HG03460 (cell line): ENCODE data around the gene ARSB.
A peak's percentile ranks its signal among the peaks of the same experiment; 100 is the strongest.
"Not testable (repeated sequence)": the region's sequence is repeated elsewhere in the genome, so short reads cannot be mapped to it uniquely, and the experiment has no call there.

ENCODE experiments used
- ATAC-seq: cut with Tn5 transposase; IDR thresholded peaks from one replicate; pipeline ENCODE4 v1.9.1; 2021; ENCODE audit not compliant: unreplicated experiment

Gene ARSB

DNA sequence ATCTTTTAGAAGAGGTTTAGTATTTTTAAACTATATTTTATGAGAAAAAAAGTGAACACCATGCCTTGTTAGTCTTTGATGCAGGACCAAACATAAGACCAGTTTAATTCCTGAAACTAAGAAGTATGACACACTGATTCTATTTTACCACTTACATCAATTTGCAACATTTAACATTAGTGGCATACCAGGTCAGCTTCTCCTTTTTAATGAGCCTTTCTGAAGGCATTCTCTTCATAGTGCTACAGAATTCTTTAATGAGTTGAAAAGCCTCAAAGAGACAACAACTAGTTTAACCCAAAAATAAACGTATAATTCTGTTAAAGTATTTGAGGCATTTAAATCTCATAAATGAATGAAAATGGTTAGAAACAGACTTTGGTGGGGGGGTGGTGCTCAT, 28.2 kb downstream of the ARSB start:
- no peak for ATAC-seq

DNA sequence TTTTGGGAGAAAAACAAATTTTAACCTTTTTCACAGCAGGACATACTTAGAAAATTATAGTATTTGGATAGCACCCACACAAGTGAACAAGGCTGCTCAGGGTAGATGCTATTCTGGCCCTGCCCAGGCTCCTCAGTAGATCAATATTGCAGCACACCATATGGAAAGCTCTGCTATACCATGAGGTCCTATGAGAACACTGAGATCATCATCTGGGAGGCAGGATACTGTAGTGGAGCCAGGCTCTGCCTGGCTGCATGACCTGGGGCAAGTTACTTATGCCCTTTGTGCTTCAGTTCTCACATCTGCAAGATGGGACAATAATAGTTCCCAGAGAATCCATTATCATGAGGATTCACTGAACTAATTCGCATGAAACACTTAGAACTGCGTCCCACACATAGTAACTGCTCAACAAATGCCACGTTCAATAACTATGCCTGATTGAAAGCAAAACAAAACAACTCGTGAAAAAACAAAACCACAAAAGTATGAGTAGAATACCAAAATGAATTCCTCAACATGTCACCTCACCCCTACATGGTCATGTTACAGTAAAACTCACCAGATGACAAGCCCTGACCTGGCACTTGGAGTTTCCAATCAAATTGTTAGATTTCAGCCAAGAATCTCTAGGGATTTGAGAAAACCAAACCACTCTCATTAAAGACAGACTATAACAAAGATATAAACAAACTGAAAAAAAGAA, 31.9 kb downstream of the ARSB start:
- no peak for ATAC-seq

DNA sequence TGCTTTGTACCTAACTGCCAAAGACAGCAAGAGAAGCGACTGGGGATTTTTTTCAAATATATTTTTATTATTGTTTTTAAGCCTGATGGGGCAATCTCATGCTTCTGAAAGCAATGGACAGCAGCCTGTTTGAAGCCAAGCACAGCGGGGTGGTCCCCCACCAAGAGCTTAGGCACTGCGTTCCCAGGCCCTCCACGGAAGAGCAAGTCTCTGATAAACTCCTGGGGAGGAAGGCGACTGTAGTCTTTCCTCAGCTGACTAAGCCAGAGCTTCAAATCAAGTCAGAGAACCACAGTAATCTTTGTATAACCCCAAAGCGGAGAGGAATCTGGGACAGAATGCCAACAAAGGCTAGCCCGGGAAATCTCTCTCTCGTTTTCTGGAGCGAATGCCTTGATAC, 54.4 kb downstream of the ARSB start:
- ATAC-seq = no peak

DNA sequence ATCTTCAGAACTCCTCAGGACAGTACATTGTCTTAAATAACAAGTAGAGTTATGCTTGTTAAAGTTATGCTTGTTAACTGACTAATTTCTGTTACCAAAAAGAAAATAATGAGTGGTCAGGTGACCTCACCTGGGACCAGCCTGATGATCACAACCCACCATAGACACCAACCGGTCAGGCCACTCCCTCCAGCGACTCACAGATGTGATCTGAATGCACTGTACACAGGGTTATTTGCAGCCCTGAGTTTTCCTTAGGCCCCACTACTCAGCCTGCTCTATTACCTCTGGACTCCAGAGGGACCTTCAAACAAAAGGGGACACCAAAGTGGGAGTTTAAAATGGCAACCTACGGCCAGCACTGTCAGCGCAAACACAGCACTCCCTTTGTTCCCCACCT, 55.3 kb downstream of the ARSB start:
- no peak for ATAC-seq

DNA sequence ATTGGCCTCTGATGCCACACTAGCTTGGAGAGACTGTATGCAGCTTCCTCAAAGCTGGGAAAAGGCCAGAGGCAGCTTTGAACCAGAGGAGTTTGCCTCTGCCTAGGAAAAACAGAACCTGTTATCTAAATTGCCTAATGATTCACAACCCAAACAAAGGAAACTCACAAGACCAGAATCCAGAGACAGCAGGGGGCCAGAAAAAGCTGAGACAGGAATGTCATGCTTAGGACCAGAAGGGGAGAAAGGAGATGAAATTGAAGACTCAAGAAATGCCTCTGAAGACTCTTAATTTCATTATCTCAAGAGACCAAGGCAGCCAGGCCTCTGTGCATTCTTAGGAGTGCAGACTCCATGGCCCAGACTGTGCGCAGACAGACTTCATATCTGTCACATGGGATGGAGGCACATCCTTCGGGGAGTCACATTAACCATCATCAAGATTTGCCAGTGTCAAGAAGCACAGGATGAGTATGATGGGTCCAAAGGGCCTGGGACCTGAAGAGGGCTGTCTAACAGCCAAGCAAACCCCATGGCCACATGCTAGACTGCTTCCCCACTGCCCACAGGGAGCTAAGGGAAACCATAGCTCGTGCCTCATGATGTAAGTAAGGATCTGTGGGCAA, 57.3 kb downstream of the ARSB start:
- no peak for ATAC-seq

DNA sequence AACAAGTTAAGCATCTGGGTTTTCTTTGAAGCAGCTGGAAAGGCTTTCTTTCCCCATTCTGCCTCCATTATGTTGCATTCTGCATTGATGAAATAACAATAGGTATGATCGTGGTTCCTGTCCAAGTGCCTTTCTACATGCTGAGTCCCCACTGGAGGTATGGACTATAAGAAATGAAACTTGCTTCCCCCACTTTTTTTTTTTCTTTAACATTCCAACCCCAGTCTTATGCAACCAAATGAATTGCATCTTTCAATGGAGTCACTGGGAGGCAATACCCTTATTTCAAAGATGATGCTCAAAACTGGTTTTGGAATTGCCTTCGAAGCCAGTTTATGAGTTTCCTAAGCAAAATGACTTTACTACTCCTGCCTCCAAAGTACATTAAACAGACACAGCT, 58.9 kb downstream of the ARSB start:
- no peak for ATAC-seq

DNA sequence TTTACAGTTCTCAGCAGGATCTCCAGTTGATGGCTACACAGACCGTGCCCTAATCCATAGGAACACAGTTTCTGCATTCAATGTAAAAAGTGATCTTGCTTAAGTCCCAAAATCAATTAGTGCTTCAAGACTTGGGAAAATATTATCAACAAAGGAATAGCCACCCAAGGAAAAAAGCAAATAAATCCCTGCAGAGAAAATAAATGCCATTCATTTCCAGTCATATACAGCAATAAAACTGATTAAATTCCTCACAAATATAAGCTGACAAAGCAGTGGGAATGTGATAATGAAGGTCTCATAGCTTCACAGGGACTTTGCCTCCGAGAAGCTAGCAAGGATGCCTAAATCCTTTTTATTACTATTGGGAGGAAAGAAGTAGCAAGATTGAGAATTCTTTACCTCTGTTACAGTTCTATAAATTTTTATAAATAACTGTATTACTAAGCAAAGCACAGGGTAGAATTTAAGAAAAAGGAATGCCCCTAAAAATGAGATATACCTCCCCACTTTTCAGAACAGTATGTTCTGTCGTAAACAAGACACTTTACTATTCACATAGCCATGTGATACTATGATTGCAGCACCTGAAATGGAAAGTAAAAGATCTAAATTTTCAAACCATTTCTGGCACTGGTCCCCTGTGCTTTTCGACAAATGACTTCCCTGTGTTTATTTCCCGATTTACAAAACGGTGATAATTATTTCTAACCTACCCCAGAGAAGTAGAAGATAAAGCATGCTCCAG, 59.8 kb downstream of the ARSB start:
- ATAC-seq = no peak

DNA sequence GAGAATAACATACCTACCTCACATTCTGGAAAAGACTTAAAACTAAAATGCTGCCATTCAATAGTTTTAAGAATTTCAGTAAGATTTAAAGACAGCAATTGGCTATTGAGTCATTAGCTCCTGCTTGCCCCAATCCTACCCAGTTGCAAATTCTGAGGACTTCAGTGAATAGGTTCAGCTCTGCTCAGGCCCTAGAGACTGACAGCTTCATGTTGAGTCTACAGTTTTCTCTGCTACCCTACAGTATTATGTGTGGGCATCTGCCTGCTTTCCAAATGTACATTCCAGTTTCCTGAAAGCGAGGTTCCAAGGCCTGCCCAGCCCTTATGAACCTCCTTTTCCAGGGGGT, 61.5 kb downstream of the ARSB start:
- no peak for ATAC-seq

DNA sequence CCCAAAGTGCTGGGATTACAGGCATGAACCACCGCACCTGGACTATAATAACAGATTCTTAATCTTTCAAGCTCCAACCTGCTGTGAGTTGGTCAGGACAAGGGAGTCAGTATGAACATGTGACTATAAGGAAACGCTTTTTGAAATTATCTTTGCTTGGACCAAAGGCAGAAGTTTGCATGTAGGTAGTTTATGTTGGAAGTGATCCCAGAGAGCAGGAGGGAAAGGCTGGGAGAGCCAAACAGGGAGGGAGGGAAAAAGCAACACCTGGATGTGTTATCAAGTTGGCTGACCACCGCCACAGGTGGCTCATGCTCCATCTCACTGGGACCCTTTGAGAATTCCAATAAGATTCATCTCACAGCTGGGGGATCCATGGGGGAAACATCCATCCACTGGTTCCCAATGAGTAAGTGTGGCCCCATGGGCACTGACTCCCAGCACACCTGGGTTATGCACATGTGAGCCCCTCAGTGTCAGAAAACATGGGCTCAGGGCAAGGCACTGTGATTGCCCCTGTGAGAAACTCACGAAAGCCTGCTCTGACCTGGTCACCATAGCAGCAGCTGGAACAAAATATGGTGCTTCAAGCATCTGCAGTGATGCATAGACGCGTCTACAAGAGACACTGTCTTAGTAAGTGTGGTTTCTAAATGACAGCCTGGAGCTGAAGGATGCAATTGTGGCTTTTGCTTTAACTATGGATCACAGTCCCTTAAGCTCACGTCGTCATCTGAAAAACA, 62.1 kb downstream of the ARSB start:
- ATAC-seq = peak; percentile 59

DNA sequence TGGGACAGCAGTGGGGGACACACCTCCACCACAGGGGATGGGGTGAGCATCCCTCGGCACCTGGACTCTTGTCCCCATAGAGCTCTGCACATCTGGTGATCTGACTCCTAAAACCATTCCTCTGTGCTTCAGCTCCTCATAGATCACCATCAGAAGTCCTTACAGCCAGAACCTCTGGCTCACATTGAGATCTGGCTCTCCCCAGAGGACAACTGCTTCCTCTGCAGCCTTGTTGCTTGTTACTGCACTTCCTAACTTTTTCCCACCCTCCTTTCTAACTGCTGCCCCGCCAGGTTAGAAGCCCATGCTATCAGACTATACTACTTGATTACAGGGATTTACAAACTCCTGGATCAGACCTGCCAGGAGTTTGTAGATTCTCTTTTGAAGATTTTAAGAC, 64.5 kb downstream of the ARSB start:
- no peak for ATAC-seq

DNA sequence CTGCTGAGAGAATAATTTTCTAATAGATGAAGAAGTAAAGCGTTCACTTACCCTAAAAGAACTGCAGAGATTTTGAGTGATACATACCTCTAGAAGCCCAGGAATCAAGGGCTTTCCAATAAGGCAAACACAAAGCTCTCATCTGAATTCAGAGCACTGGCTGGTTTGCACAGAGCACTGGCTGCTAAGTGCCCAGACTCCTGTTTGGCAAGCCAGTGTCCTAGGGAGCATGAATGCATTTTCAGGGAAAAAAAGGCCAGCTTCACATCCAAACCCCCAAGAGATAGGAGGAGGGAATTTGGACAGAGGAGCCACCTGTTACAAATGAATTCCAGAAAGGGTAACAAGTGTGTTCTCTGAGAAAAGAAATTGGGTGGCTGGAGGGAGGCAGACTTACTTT, 65.3 kb downstream of the ARSB start:
- no peak for ATAC-seq

DNA sequence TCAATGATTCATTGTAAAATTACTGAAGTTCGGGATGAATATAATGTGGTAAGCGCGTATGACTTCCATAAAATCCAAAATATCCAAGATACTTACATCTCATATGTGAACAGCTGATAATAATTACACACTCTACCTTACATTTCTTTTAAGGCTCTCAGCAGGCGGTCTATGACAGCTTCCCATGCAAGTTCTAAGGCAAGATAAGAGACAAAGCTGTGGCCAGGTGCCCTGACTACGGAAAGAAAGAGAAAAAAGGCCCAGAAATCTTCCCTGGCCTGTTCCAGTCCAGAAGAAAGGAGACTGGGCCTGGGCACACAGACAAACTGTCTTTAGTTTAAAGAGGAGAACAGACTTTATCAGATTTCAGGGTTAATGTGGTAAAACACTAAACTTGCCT, 69.1 kb downstream of the ARSB start:
- no peak for ATAC-seq

DNA sequence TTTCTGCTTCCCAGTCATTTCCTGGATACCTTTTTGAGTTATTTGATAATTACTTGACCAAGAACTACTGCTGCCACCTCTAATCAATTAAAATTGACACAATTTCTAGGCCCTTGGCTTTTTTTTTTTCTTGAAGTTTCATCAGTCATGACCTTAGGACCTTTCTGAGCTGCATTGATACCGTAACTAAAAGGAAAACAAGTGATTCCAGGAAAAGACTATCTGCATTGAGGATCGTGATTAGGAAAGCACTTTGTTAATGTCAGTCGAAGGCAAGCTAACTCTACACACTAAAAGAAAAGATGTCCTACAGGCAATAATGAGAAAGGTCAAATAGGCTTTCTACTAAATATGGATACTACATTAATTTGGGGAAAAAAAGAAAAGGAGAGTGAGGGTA, 69.9 kb downstream of the ARSB start:
- no peak for ATAC-seq

DNA sequence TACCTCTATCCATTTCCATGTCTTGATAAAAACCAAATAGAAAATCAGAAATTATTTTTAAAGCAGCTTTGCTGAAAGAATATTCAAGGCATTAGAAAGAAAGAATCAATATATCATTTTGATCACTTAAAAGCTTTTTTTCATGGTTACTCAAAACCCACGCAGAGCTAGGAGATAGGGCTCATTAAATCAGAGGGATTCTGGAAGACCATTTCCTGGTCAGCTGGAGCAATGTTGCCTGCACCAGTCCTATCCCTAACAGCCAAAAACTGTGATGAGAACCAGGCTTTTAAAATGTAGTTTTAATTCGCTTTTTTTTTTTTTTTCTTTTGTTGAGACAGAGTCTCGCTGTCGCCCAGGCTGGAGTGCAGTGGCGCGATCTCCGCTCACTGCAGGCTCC, 72.3 kb downstream of the ARSB start:
- ATAC-seq = no peak

DNA sequence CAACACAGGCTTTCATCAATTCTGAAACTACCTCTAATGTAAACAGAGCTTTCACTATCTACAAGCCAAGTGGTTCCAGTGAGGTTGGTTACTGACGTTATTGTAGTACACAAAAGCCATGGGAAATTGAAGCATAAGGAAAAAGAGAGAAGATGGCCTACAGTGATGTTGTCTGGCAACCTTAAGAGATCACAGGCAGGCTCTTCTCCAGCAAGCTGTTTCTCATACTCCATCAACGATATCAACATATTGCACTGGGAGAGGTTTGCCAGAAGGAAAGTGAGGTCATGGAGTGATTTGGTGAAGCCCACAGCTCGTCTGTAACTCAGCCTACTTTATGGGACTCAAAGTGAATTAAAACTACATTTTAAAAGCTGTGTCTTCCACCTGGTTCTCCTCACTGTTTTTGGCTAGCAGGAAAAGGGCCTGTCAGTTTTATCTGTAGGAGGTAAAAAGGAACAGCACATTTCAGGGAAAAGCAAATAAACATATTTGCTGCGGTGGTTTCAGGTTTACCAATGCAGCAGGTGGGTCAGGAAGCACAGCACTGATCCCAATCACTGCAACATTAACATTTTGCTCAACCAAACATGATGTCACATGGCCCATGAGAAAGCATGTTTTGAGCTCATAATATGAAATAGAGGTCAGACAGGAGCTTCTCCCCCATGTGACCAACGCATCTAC, 72.9 kb downstream of the ARSB start:
- ATAC-seq = no peak

DNA sequence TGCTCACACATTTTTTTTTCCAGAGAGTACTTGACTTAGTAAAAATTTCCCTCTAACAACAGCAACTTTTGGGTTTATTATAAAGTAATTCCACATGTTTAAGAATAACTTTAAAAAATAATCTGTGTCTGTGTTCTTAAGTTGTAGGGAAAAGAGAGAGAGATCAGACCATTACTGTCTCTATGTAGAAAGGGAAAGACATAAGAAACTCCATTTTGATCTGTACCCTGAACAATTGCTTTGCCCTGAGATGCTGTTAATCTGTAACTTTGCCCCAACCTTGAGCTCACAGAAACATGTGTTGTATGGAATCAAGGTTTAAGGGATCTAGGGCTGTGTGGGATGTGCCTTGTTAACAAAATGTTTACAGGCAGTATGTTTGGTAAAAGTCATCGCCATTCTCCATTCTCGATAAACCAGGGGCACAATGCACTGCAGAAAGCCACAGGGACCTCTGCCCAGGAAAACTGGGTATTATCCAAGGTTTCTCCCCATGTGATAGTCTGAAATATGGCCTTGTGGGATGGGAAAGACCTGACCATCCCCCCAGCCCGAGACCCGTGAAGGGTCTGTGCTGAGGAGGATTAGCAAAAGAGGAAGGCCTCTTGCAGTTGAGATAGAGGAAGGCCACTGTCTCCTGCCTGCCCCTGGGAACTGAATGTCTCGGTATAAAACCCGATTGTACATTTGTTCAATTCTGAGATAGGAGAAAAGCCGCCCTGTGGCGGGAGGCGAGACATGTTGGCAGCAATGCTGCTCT, 75.7 kb downstream of the ARSB start:
- ATAC-seq = not testable (repeated sequence)

DNA sequence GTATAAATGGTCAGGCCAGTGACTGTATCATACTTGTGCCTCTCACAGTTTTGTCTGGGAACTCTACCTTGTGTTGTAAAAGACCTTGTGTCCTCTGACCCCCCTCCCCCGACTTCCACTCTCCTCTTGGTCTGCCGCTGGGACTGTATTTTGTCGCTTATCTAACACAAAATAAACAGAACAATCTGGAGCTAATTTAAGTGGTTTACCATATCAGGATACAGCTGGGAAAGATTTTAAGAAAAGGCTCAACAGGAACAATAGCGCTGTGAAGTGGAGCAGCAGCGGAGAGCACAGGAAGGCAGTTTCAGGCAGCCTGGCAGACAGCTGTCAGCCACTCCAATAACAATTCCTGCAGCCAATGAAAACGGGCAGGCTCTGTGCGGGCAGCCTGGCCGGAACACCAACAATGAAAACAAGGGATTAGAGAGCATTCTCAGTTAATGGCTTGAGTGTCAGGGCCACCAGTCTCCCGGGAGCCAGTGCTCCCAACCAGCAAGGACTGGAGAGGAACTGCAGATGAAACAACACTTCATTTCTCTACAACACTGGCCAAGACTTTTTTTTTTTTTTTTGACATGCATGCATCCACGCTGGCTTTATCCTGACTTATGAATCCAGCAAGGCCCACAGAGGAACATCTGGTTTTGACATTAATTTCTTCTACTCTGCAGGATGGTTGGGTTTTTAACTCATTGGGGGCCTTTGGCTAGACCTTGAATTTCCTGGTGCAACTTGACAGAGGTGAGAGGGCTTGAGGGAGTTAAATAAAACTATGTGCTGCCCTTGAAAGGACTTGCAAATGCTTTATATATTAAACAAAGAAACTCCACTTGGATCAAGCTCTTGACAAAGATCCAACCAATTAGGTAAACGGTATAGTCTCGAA, 76.7 kb downstream of the ARSB start:
- no peak for ATAC-seq

DNA sequence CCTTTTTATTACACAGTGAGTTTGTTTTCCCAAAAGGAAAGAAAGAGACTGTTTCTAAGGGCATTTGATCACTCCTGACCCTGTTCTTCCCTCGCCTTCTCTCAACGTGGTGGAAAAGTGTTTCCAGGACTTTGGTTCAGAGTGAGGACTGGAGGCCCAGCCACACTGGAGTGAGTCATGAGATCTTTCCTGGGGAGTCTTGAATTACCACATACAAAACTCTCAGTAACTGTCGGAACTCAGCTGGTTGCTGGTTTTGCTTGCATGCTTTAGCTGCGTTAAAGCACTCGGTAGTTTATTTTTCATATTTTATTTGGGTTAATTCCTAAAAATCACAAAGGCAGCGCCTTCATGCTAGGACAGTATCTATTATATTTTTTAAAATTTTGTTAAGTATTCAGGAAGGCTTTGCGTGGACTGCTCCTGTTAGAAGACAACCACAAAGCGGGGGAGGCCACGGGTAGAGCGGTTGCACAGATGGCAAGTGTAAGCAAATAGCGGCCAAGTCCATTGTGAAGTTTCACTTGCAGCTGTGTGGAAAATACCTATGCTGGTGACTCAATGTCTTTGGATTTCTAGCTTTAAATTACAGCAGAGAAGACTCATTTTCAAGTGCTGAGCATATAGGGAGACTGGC, 77.7 kb downstream of the ARSB start:
- ATAC-seq = no peak
